Neural cell (in vitro differentiated cells): Measurements from ENCODE around the gene CLSTN3. TPM values are rescaled to one million over a fixed set of nuclear protein-coding genes. Genes with fewer than 3 reads are reported as not detected.

Experiments used
- H2AFZ ChIP-seq: fragments of 200-600, 300-800 bp; sonication (generic), shearing (Covaris generic); 2 replicates; pipeline ENCODE4 v1.6.0; 2014; ENCODE audit warnings: low read depth, mild to moderate bottlenecking, antibody characterized with exemption, low read length, moderate library complexity
- H3F3A ChIP-seq: fragments of 200-600 bp; shearing (Covaris generic); 2 replicates; pipeline ENCODE4 v1.6.1; 2016; ENCODE audit warnings: mild to moderate bottlenecking, moderate library complexity, mixed read lengths, antibody characterized with exemption, low read length; ENCODE audit not compliant: insufficient read depth, poor library complexity, severe bottlenecking
- H3K27ac ChIP-seq: fragments of 200-600, 300-800 bp; sonication (generic), shearing (Covaris generic); 2 replicates; pipeline ENCODE4 v1.5.1; 2014; ENCODE audit warnings: mild to moderate bottlenecking, low read length, moderate library complexity
- H3K27me3 ChIP-seq: fragments of 300-800, 200-600 bp; sonication (generic), shearing (Covaris generic); 2 replicates; pipeline ENCODE4 v1.6.0; 2014; ENCODE audit warnings: mild to moderate bottlenecking, low read depth, low read length, moderate library complexity; ENCODE audit not compliant: insufficient read depth
- H3K36me3 ChIP-seq: fragments of 300-800, 200-600 bp; sonication (generic), shearing (Covaris generic); 2 replicates; pipeline ENCODE4 v1.5.1; 2014; ENCODE audit warnings: mild to moderate bottlenecking, antibody characterized with exemption, low read length, moderate library complexity; ENCODE audit not compliant: insufficient read depth
- H3K4me2 ChIP-seq: fragments of 300-800, 200-600 bp; sonication (generic), shearing (Covaris generic); 2 replicates; pipeline ENCODE4 v1.6.0; 2014; ENCODE audit warnings: mild to moderate bottlenecking, low read length
- H3K4me3 ChIP-seq: fragments of 300-800, 200-600 bp; sonication (generic), shearing (Covaris generic); 2 replicates; pipeline ENCODE4 v1.5.1; 2014; ENCODE audit warnings: mild to moderate bottlenecking, low read length, moderate library complexity
- H3K79me2 ChIP-seq: fragments of 200-600 bp; shearing (Covaris generic); replicated peaks from 2 replicates; pipeline ENCODE4 v1.6.0; 2014; ENCODE audit warnings: mild to moderate bottlenecking, low read length, moderate library complexity; ENCODE audit not compliant: insufficient read depth
- H3K9ac ChIP-seq: fragments of 300-800, 200-600 bp; sonication (generic), shearing (Covaris generic); 2 replicates; pipeline ENCODE4 v1.6.1; 2016; ENCODE audit warnings: mild to moderate bottlenecking, low read length, mixed read lengths
- H3K9me2 ChIP-seq: fragments of 200-600 bp; shearing (Covaris generic); 2 replicates; pipeline ENCODE4 v1.6.1; 2016; ENCODE audit warnings: mild to moderate bottlenecking, low read length, mixed read lengths; ENCODE audit not compliant: insufficient read depth
- H3K9me3 ChIP-seq: fragments of 200-600, 300-800 bp; sonication (generic), shearing (Covaris generic); 2 replicates; pipeline ENCODE4 v1.6.1; 2016; ENCODE audit warnings: mild to moderate bottlenecking, mixed run types, low read length, moderate library complexity, mixed read lengths
- H4K20me1 ChIP-seq: fragments of 200-600 bp; shearing (Covaris generic); 2 replicates; pipeline ENCODE4 v1.6.1; 2016; ENCODE audit warnings: mild to moderate bottlenecking, mixed run types; ENCODE audit not compliant: insufficient read depth
- CTCF ChIP-seq: fragments of 450-650 bp; IDR thresholded peaks from 2 replicates; pipeline ENCODE4 v1.5.1; 2014; ENCODE audit warnings: antibody characterized with exemption, mild to moderate bottlenecking, moderate library complexity; ENCODE audit not compliant: poor library complexity, severe bottlenecking
- EZH2 ChIP-seq: fragments of 200-600, 300-800 bp; shearing (Covaris generic), sonication (generic); IDR thresholded peaks from 2 replicates; pipeline ENCODE4 v1.6.1; 2014; ENCODE audit warnings: antibody characterized with exemption, low read length, borderline replicate concordance, mild to moderate bottlenecking; ENCODE audit not compliant: insufficient read depth, poor library complexity, severe bottlenecking
- MXI1 ChIP-seq: fragments of 450-650 bp; conservative IDR thresholded peaks from 2 replicates; pipeline ENCODE4 v1.6.1; 2014; ENCODE audit warnings: antibody characterized with exemption, mild to moderate bottlenecking; ENCODE audit not compliant: poor library complexity, severe bottlenecking
- SMC3 ChIP-seq: fragments of 450-650 bp; conservative IDR thresholded peaks from 2 replicates; pipeline ENCODE4 v1.6.1; 2014; ENCODE audit warnings: antibody characterized with exemption, mild to moderate bottlenecking, moderate library complexity; ENCODE audit not compliant: poor library complexity
- TAF1 ChIP-seq: IDR thresholded peaks from 2 replicates; pipeline ENCODE4 v1.6.1; 2012; ENCODE audit warnings: low read depth
- polyA plus RNA-seq: library from polyadenylated mRNA; depleted of rRNA; stranded (reverse); fragments of >200 nt; gene quantifications from 2 replicates; pipeline ENCODE4 v1.2.3, GENCODE V29; 2014
- TF ChIP-seq, protein P1 (sequence below): IDR thresholded peaks from 2 replicates; pipeline ENCODE4 v1.6.1; 2012; ENCODE audit warnings: borderline replicate concordance

Gene CLSTN3
- polyA plus RNA-seq, 1 donor from 2014 or later, result 61.0 TPM

- no peaks in the 10 kb centered on the region for H3F3A ChIP-seq
- no peaks in the 10 kb centered on the region for H3K27me3 ChIP-seq
- H3K36me3 ChIP-seq, result peaks cover 23% of the 10 kb centered on the region
- no peak for TF ChIP-seq MXI1
- no peak for TF ChIP-seq EZH2
- no peak for TF ChIP-seq CTCF
- TF ChIP-seq, protein P1, sequence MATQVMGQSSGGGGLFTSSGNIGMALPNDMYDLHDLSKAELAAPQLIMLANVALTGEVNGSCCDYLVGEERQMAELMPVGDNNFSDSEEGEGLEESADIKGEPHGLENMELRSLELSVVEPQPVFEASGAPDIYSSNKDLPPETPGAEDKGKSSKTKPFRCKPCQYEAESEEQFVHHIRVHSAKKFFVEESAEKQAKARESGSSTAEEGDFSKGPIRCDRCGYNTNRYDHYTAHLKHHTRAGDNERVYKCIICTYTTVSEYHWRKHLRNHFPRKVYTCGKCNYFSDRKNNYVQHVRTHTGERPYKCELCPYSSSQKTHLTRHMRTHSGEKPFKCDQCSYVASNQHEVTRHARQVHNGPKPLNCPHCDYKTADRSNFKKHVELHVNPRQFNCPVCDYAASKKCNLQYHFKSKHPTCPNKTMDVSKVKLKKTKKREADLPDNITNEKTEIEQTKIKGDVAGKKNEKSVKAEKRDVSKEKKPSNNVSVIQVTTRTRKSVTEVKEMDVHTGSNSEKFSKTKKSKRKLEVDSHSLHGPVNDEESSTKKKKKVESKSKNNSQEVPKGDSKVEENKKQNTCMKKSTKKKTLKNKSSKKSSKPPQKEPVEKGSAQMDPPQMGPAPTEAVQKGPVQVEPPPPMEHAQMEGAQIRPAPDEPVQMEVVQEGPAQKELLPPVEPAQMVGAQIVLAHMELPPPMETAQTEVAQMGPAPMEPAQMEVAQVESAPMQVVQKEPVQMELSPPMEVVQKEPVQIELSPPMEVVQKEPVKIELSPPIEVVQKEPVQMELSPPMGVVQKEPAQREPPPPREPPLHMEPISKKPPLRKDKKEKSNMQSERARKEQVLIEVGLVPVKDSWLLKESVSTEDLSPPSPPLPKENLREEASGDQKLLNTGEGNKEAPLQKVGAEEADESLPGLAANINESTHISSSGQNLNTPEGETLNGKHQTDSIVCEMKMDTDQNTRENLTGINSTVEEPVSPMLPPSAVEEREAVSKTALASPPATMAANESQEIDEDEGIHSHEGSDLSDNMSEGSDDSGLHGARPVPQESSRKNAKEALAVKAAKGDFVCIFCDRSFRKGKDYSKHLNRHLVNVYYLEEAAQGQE, result no peak
- no peak overlapping the region for H3K4me3 ChIP-seq
- no peak overlapping the region for H2AFZ ChIP-seq
- no peaks in the 10 kb centered on the region for H3K79me2 ChIP-seq
- H3K9ac ChIP-seq, result no peak overlapping the region
- H3K4me2 ChIP-seq, result no peak overlapping the region
- H3K9me3 ChIP-seq, result no peaks in the 10 kb centered on the region
- no peaks in the 10 kb centered on the region for H4K20me1 ChIP-seq
- no peak overlapping the region for H3K27ac ChIP-seq
- H3K9me2 ChIP-seq, result no peaks in the 10 kb centered on the region
These were observed 16.7 kb downstream of the CLSTN3 start for GRCh38 chr12:7146906-7147305.

DNA sequence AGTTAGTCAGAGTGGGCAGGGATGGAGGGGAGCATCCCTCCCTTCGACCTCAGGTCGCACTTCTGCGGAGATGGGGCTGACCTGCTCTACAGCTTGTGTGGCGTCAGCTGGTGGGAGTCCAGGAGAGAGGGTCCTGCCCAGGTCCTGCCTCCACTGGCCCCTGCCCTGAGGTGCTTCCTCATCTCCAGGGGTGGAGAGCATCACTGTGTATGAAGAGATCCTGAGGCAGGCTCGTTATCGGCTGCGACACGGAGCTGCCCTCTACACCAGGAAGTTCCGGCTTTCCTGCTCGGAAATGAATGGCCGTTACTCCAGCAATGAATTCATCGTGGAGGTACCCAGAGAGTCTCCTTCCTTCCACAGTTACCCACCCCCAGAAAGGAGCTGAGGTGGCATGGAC, 20.2 kb downstream of the CLSTN3 start:
- no peaks in the 10 kb centered on the region for H4K20me1 ChIP-seq
- H3K9me3 ChIP-seq, result no peaks in the 10 kb centered on the region
- no peaks in the 10 kb centered on the region for H3K27me3 ChIP-seq
- no peak overlapping the region for H3K4me2 ChIP-seq
- H3F3A ChIP-seq, result no peaks in the 10 kb centered on the region
- H3K4me3 ChIP-seq, result no peak overlapping the region
- TF ChIP-seq SMC3 (no peak), TAF1 (no peak), EZH2 (no peak)
- TF ChIP-seq, protein P1, result no peak
- no peaks in the 10 kb centered on the region for H3K9me2 ChIP-seq
- H3K27ac ChIP-seq, result no peak overlapping the region
- no peak overlapping the region for H2AFZ ChIP-seq
- peaks cover 34% of the 10 kb centered on the region for H3K36me3 ChIP-seq
- no peak overlapping the region for H3K9ac ChIP-seq
- no peaks in the 10 kb centered on the region for H3K79me2 ChIP-seq
